HEK293 (cell line): Measurements from ENCODE around the gene PDXK.
A peak's percentile ranks its signal among the peaks of the same experiment; 100 is the strongest.

Experiments used
- CTCF ChIA-PET: fragments of 350-600 bp; formaldehyde crosslinking; extraction: SDS; loops from one replicate; lab custom pipeline; 2021; ENCODE audit warnings: antibody characterized with exemption; lab: Yijun Ruan, JAX
- POLR2A ChIA-PET: fragments of 300-600 bp; formaldehyde crosslinking; extraction: SDS; loops from one replicate; lab custom pipeline; 2020; ENCODE audit warnings: antibody characterized with exemption, inconsistent platforms; lab: Yijun Ruan, JAX
- H3K27ac ChIP-seq: fragments of 200-500 bp; sonication (Bioruptor generic); 2 replicates; pipeline ENCODE4 v1.5.1; 2014; ENCODE audit warnings: low read depth, low read length, control low read depth, inconsistent platforms; ENCODE audit errors: extremely low read depth
- H3K36me3 ChIP-seq, 2 experiments: fragments of 200-500 bp in 1 of 2; sonication (Bioruptor generic) in 1 of 2; 1 replicate in 1 of 2; 2 replicates in 1 of 2; pipeline ENCODE4 v1.5.1; 2014 to 2017; ENCODE audit warnings: inconsistent platforms in 2 of 2, low read length in 2 of 2; ENCODE audit not compliant: control insufficient read depth in 2 of 2, insufficient read depth in 1 of 2
- H3K4me1 ChIP-seq: fragments of 200-500 bp; sonication (Bioruptor generic); 2 replicates; pipeline ENCODE4 v1.5.1; 2014; ENCODE audit warnings: mild to moderate bottlenecking, low read length, inconsistent platforms; ENCODE audit not compliant: control insufficient read depth, insufficient read depth
- H3K4me3 ChIP-seq: 2 replicates; pipeline ENCODE4 v1.5.1; 2011; ENCODE audit warnings: low read depth, mild to moderate bottlenecking, control low read depth, low read length, moderate library complexity
- H3K9me3 ChIP-seq: fragments of 200-500 bp; sonication (Bioruptor generic); 2 replicates; pipeline ENCODE4 v1.5.1; 2014; ENCODE audit warnings: low read depth, low read length, inconsistent platforms; ENCODE audit not compliant: control insufficient read depth, insufficient read depth
- EGR2 ChIP-seq: fragments of 450-650 bp; formaldehyde crosslinking; IDR thresholded peaks from 2 replicates; pipeline ENCODE4 v1.5.1; 2016; ENCODE audit warnings: low read depth, missing biosample characterization, missing genetic modification characterization
- GFI1B ChIP-seq: fragments of 450-650 bp; formaldehyde crosslinking; IDR thresholded peaks from 2 replicates; pipeline ENCODE4 v1.5.1; 2016; ENCODE audit warnings: missing biosample characterization, missing genetic modification characterization
- KLF8 ChIP-seq: fragments of 450-650 bp; formaldehyde crosslinking; IDR thresholded peaks from 2 replicates; pipeline ENCODE4 v1.5.1; 2016; ENCODE audit warnings: missing biosample characterization, missing genetic modification characterization
- ZBTB17 ChIP-seq: fragments of 450-650 bp; formaldehyde crosslinking; IDR thresholded peaks from 2 replicates; pipeline ENCODE4 v1.5.1; 2016; ENCODE audit warnings: missing biosample characterization, missing genetic modification characterization
- ZBTB20 ChIP-seq: fragments of 450-650 bp; formaldehyde crosslinking; IDR thresholded peaks from 2 replicates; pipeline ENCODE4 v1.5.1; 2016; ENCODE audit warnings: missing biosample characterization, missing genetic modification characterization
- ZFHX2 ChIP-seq: fragments of 450-650 bp; formaldehyde crosslinking; conservative IDR thresholded peaks from 2 replicates; pipeline ENCODE4 v1.5.1; 2016; ENCODE audit warnings: missing biosample characterization, missing genetic modification characterization
- ZFP41 ChIP-seq: fragments of 450-650 bp; formaldehyde crosslinking; IDR thresholded peaks from 2 replicates; pipeline ENCODE4 v1.5.1; 2016; ENCODE audit warnings: missing biosample characterization, missing genetic modification characterization, borderline replicate concordance
- ZFP69B ChIP-seq: fragments of 450-650 bp; formaldehyde crosslinking; IDR thresholded peaks from 2 replicates; pipeline ENCODE4 v1.5.1; 2016; ENCODE audit warnings: missing biosample characterization, missing genetic modification characterization
- ZNF280C ChIP-seq: fragments of 450-650 bp; formaldehyde crosslinking; IDR thresholded peaks from 2 replicates; pipeline ENCODE4 v1.5.1; 2016; ENCODE audit warnings: missing biosample characterization, missing genetic modification characterization
- ZNF350 ChIP-seq: fragments of 450-650 bp; formaldehyde crosslinking; IDR thresholded peaks from 2 replicates; pipeline ENCODE4 v1.5.0; 2017; ENCODE audit warnings: missing biosample characterization, mild to moderate bottlenecking, missing genetic modification characterization
- ZNF366 ChIP-seq: fragments of 450-650 bp; formaldehyde crosslinking; conservative IDR thresholded peaks from 2 replicates; pipeline ENCODE4 v1.5.1; 2016; ENCODE audit warnings: missing biosample characterization, missing genetic modification characterization
- ZNF514 ChIP-seq: fragments of 450-650 bp; formaldehyde crosslinking; IDR thresholded peaks from 2 replicates; pipeline ENCODE4 v1.5.1; 2016; ENCODE audit warnings: missing biosample characterization, missing genetic modification characterization
- ZNF621 ChIP-seq: fragments of 450-650 bp; formaldehyde crosslinking; IDR thresholded peaks from 2 replicates; pipeline ENCODE4 v1.5.1; 2017; ENCODE audit warnings: missing biosample characterization, missing genetic modification characterization
- ZNF645 ChIP-seq: fragments of 450-650 bp; formaldehyde crosslinking; IDR thresholded peaks from 2 replicates; pipeline ENCODE4; 2016; ENCODE audit warnings: missing biosample characterization, missing genetic modification characterization
- ZNF830 ChIP-seq: fragments of 450-650 bp; IDR thresholded peaks from 2 replicates; pipeline ENCODE4 v1.5.0; 2018; ENCODE audit warnings: missing biosample characterization, missing genetic modification characterization, low read depth, mild to moderate bottlenecking, moderate library complexity
- TF ChIP-seq, protein P1 (sequence below): fragments of 450-650 bp; IDR thresholded peaks from 2 replicates; pipeline ENCODE4 v1.5.1; 2018; ENCODE audit warnings: missing biosample characterization, missing genetic modification characterization

PDXK gene

DNA sequence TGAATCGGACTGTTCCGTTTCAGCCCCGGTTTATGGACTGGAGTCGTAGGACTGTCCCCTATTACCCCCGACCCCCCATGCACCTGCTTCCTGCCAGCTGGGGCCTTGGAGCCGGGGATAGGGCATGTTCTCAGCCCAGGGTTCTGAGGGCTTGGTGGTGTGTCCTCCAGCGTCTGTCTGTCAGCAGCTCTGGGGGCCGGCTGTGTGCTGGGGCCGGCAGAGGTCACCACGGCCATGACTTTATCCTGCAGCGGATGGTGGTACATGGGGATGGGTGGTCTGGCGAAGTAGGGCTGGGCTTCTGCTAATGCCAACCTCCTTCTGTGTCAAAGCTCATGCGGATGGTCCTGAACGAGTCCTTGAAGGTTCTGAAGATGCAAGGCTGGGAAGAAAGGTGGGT lies 75.9 kb downstream of the PDXK start:
- H3K9me3 ChIP-seq: no peaks in the 10 kb centered on the region
- ChIA-PET CTCF (no interaction called here), POLR2A (interaction anchor here (1.1 kb wide), 1 partner anchor 12 kb away, joined by 4 read pairs; no protein-coding TSS in a partner anchor)
- H3K27ac ChIP-seq: no peak overlapping the region
- TF ChIP-seq, protein P1, sequence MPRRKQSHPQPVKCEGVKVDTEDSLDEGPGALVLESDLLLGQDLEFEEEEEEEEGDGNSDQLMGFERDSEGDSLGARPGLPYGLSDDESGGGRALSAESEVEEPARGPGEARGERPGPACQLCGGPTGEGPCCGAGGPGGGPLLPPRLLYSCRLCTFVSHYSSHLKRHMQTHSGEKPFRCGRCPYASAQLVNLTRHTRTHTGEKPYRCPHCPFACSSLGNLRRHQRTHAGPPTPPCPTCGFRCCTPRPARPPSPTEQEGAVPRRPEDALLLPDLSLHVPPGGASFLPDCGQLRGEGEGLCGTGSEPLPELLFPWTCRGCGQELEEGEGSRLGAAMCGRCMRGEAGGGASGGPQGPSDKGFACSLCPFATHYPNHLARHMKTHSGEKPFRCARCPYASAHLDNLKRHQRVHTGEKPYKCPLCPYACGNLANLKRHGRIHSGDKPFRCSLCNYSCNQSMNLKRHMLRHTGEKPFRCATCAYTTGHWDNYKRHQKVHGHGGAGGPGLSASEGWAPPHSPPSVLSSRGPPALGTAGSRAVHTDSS (tag by site-specific recombination): no peak
- TF ChIP-seq ZNF280C (tag by site-specific recombination) (no peak), ZNF621 (tag by site-specific recombination) (no peak), ZNF350 (tag by site-specific recombination) (no peak), ZFHX2 (tag by site-specific recombination) (no peak), ZFP69B (tag by site-specific recombination) (no peak), ZBTB17 (tag by site-specific recombination) (no peak), ZNF645 (tag by site-specific recombination) (no peak)
- H3K4me1 ChIP-seq: peaks cover 8% of the 10 kb centered on the region
- no peak overlapping the region for H3K4me3 ChIP-seq
- H3K36me3 ChIP-seq: peaks cover 49 to 95% of the 10 kb centered on the region in 2 experiments

DNA sequence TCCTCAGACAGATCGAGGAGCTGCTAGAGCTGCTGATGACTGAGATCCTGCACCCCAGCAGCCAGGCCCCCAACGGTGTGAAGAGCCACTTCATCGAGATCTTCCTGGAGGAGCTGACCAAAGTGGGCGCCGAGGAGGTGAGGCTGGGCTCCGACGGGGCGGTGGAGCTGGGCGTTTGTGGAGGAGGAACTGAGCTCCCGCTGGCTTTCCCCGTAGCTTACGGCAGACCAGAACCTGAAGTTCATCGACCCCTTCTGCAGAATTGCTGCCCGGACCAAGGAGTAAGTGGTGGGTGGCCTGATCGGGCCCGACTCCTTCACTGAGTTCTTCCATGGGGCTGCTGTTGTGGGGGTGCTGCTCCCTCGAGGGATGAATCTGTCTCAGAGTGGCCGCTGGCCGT lies 78.5 kb downstream of the PDXK start:
- H3K4me1 ChIP-seq: no peaks in the 10 kb centered on the region
- ChIA-PET CTCF (no interaction called here), POLR2A (no interaction called here)
- no peak for TF ChIP-seq KLF8 (tag by site-specific recombination)
- peak; percentile 82 for TF ChIP-seq EGR2
- H3K36me3 ChIP-seq: peaks cover 41 to 99% of the 10 kb centered on the region in 2 experiments
- H3K9me3 ChIP-seq: no peaks in the 10 kb centered on the region
- H3K27ac ChIP-seq: no peak overlapping the region
- H3K4me3 ChIP-seq: no peak overlapping the region

- Histone ChIP-seq H3K27ac (no peak overlapping the region), H3K36me3 (peaks cover 39 to 99% of the 10 kb centered on the region in 2 experiments), H3K4me1 (no peaks in the 10 kb centered on the region), H3K9me3 (no peaks in the 10 kb centered on the region), H3K4me3 (no peak overlapping the region)
- ChIA-PET POLR2A (interaction anchor here (1.0 to 1.3 kb wide), 2 partner anchors 8 to 18 kb away, joined by 3 to 4 read pairs; partner anchors contain the start of gene RRP1), CTCF (no interaction called here)
- TF ChIP-seq ZBTB20 (no peak), GFI1B (tag by site-specific recombination) (no peak), ZFP41 (tag by site-specific recombination) (no peak), ZNF366 (tag by site-specific recombination) (no peak), ZNF514 (tag by site-specific recombination) (no peak), ZNF830 (no peak)
Observed at GRCh38 chr21:43797925-43798715, 79.2 kb downstream of the PDXK start.
